Measurements from ENCODE around the gene COMT.

The COMT gene

DNA sequence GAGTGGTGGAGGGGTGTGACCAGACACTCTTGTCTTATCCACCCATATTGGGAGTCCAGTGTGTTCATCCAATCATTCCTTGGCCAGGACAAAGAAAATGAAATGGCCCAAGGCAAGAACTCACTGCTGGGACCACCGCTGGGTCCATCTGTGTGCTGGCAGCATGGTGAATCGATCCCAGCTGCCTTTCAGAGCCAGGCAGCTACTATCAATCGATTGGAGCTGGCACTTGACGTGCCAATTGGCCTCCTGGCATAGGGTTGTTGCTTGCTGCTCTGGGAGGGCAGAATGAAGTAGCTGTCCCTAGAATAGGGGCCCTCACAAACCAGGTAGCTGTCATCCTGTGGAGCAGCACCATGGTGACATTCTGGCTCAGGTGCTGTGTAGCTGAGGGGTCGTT, 76.4 kb downstream of the COMT start:
- no peak overlapping the region for H2AFZ ChIP-seq (ENCODE audit: insufficient read depth, low read length, poor library complexity)
- H3K4me3 ChIP-seq (ENCODE audit: low read depth, low read length): no peak overlapping the region
- H3K23ac ChIP-seq (ENCODE audit: low read length): no peak overlapping the region
- DNase-seq: no peak
- peaks cover 9% of the 10 kb centered on the region for H3K79me1 ChIP-seq (ENCODE audit: low read length)
- H3K14ac ChIP-seq (ENCODE audit: low read length): no peak overlapping the region
- peaks cover 6% of the 10 kb centered on the region for H3K79me2 ChIP-seq (ENCODE audit: control insufficient read depth, insufficient read depth, low read length, poor library complexity)
- H3K4me1 ChIP-seq (ENCODE audit: control insufficient read depth in 1 of 2, insufficient read depth in 2 of 2, low read length in 2 of 2): peaks cover 15% of the 10 kb centered on the region in 2 experiments
- no CpG with 5 or more reads among the region's 5 CpGs for WGBS (ENCODE audit: extremely low coverage, insufficient coverage, insufficient read length)
- H3K27ac ChIP-seq (ENCODE audit: low read depth, low read length): no peak overlapping the region
- H3K27me3 ChIP-seq (ENCODE audit: insufficient read depth, low read length): peaks cover 15% of the 10 kb centered on the region
- no peak overlapping the region for H3K9ac ChIP-seq (ENCODE audit: low read length)
- H3K4ac ChIP-seq (ENCODE audit: low read depth, low read length): no peak overlapping the region
- H2BK120ac ChIP-seq (ENCODE audit: insufficient read depth, low read length, poor library complexity): no peak overlapping the region
- no peak overlapping the region for H2BK5ac ChIP-seq (ENCODE audit: low read depth, low read length, poor library complexity)
- H4K12ac ChIP-seq (ENCODE audit: low read depth, low read length): no peak overlapping the region
- no peak overlapping the region for H3K18ac ChIP-seq (ENCODE audit: low read length)
- peaks cover 5% of the 10 kb centered on the region for H3K9me3 ChIP-seq (ENCODE audit: insufficient read depth, low read depth, low read length)
- no peak overlapping the region for H4K91ac ChIP-seq (ENCODE audit: low read depth, low read length)
- H2BK12ac ChIP-seq (ENCODE audit: low read length): no peak overlapping the region
- no peak overlapping the region for H3K4me2 ChIP-seq (ENCODE audit: low read length)
- no peak overlapping the region for H4K8ac ChIP-seq (ENCODE audit: low read depth, low read length)
- H3K36me3 ChIP-seq (ENCODE audit: control insufficient read depth in 1 of 2, insufficient read depth in 2 of 2, low read length in 2 of 2): no peaks in the 10 kb centered on the region
- H2AK5ac ChIP-seq (ENCODE audit: low read length): no peak overlapping the region
